Renal pelvis (tissue), 4 donors: ENCODE results near the gene GCHFR. TPM values are rescaled to one million over a fixed set of nuclear protein-coding genes. Genes with fewer than 3 reads are reported as not detected.

ENCODE experiments used
- DNase-seq: peaks from one replicate; pipeline ENCODE4 v3.0.0-alpha.2; 2013
- polyA plus RNA-seq, 3 donors: library from polyadenylated mRNA; unstranded; fragments of 120-200 nt; gene quantifications; one replicate each; pipeline ENCODE4 v1.2.1, GENCODE V29; 2013; ENCODE audit not compliant: insufficient read length in 3 of 3

GCHFR gene
- polyA plus RNA-seq, 3 donors = 40.6 to 59.4 (median 58.9) TPM

DNA sequence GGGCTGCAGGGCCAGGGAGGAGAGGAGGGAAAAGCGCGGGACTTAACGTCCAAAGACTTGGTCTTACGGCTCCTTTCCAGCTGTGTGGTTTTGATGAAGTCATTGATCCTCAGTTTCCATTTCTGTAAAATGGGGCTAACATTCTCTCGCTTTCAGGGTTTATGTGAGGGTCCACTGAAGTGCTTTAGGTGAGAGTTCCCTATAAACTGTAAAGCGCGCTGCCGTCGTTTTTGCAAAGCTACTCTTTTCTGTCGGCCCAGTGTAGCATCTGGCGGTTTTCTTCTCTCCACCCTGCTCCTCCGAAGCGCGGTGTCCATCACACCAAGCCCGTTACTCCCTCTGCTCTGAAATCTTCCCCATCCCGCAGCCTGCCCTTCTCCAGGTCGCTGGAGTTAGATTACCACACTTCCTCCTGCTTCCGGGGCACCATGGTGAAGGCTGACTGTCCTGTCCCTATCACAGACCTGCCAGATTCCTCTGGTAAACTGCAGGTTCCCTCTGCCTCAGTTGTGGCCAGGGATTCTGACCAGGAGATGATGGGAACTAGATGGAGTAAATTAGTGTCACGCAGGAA lies 44.1 kb downstream of the GCHFR start:
- no peak for DNase-seq

DNA sequence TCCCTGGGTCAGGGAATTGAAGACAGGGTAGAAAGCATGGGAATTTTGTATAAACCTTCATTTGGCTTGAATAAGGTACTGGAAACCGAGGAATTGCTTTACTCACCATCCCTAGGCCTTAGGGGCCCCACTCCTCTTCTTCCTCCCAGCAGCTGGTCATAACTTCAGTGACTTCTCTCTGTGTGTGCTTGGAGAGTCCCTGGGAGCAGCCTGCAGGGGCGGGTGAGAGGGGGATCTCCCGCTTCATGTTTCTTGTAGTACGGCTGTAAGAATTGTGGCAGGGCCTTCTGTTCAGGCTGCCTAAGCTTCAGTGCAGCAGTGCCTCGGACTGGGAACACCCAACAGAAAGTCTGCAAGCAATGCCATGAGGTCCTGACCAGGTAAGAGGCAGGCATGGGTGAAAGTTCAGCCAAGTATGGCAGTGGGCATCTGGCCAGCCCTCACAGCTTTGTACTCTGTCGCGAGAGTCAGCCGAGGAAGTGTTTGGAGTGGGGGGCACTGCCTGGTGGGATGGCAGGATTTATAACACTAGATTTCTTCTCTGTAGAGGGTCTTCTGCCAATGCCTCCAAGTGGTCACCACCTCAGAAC lies 45.1 kb downstream of the GCHFR start:
- no peak for DNase-seq

DNA sequence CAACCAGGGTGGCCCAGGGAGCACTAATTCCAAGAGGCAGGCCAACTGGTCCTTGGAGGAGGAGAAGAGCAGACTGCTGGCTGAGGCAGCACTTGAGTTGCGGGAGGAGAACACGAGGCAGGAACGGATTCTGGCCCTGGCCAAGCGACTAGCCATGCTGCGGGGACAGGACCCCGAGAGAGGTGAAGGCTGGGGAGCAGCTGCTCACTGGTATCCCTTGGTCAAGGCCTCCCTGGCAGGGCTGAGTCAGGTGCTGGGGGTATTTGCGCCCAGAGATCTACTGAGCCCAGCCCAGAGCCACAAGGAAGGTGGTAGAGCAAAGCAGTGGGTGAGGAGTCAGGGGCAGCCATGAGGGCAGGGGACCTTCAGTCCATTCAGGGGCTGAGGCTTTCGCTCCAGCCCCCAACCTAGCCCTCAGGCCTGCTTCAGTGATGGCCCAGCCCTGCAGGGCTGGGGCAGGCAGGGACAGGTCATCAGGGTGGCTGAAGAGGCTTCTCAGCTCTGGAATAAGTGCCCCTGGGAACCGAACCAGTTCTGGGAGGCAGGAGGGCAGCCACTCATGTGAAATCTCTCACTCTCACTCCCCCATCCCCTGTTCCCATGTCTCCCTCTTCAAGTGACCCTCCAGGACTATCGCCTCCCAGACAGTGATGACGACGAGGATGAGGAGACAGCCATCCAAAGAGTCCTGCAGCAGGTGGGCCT lies 49.0 kb downstream of the GCHFR start:
- DNase-seq = no peak

DNA sequence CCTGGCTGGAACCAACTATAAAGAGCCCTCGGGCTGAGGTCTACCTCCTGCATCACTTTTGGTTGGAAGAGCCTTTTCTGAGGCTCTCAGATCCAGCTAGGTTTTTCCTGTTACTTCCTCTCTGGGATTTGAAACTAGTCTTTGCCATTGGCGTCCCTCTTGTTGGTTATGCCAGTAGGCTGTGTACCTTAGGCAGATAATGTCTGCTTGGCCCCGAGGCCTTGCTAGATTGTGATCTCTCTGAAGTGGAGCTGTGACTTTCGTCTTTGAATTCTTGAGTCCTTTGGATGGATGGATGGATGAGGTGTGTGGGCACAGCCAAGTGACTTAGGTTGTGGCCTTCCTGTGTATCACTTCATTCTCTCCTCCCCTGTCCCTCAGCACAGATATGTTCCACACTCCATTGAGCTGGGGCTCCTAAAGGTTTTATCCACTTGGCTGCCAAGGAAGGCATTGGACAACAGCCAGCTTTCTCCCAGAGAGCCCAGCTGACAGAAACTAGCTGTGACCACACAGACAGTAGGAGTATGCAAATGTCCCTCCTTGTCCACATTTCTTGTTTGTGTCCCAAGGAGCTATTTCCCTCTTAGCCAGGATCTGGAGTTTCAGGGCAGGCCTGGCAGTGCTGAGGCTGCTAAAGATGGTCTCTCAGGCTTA lies 51.3 kb downstream of the GCHFR start:
- DNase-seq = peak; percentile 46

Other genes starting within 250 kb of the GCHFR start
- 10 to 100 TPM; 24.6 to 32.4 (median 27.2) TPM for gene CCDC32, start 199.0 kb upstream of the GCHFR start, polyA plus RNA-seq
- 10 to 100 TPM; 10.5 to 16.3 (median 15.0) TPM for gene RPUSD2, start 194.8 kb upstream of the GCHFR start, polyA plus RNA-seq
- gene KNL1, start 169.8 kb upstream of the GCHFR start, polyA plus RNA-seq = 10 to 100 TPM; 16.5 to 21.5 (median 19.1) TPM
- gene RAD51, start 68.9 kb upstream of the GCHFR start, polyA plus RNA-seq = 10 to 100 TPM; 12.1 to 14.4 (median 13.4) TPM
- gene RMDN3, start 8.8 kb upstream of the GCHFR start, polyA plus RNA-seq = 10 to 100 TPM; 40.8 to 46.8 (median 45.2) TPM
- 1 to 10 TPM; 2.3 to 5.4 (median 5.0) TPM for gene C15orf62, start 5.9 kb downstream of the GCHFR start, polyA plus RNA-seq
- gene ZFYVE19, start 43.0 kb downstream of the GCHFR start, polyA plus RNA-seq = 10 to 100 TPM; 25.8 to 27.7 (median 27.7) TPM
- gene DNAJC17, start 43.4 kb downstream of the GCHFR start, polyA plus RNA-seq = 10 to 100 TPM; 38.5 to 43.7 (median 38.7) TPM
- under 1 TPM; 0.46 to 0.69 (median 0.50) TPM for gene PPP1R14D, start 64.6 kb downstream of the GCHFR start, polyA plus RNA-seq
- 10 to 100 TPM; 72.4 to 75.5 (median 73.6) TPM for gene SPINT1, start 80.0 kb downstream of the GCHFR start, polyA plus RNA-seq
- 1 to 10 TPM; 1.7 to 2.0 (median 1.8) TPM for gene RHOV, start 110.2 kb downstream of the GCHFR start, polyA plus RNA-seq
- gene VPS18, start 130.4 kb downstream of the GCHFR start, polyA plus RNA-seq = 10 to 100 TPM; 18.4 to 20.5 (median 20.2) TPM
- 1 to 10 TPM; 6.6 to 8.6 (median 7.3) TPM for gene DLL4, start 165.3 kb downstream of the GCHFR start, polyA plus RNA-seq
- 1 to 10 TPM; 2.5 to 3.8 (median 3.3) TPM for gene CHAC1, start 189.4 kb downstream of the GCHFR start, polyA plus RNA-seq